Measurements from ENCODE around the gene SERTAD1. TPM values are rescaled to one million over a fixed set of nuclear protein-coding genes. Genes with fewer than 3 reads are reported as not detected.

Gene SERTAD1
- total and polyA plus RNA-seq, 2 of the 8 experiments (the other 6 are each of a cell fraction or from before 2014, with no cell fraction given), result 5.4 to 6.6 TPM

GRCh38 chr19:40461669-40462221 lies 36.0 kb upstream of the SERTAD1 start (continued):
- no peak for TF ChIP-seq CHD7 (IDR thresholded peaks at IDR 0.05; ENCODE audit: insufficient replicate concordance, low read length)
